GM18517 (cell line): ENCODE results near the gene PPIP5K1.
"Not testable (repeated sequence)": the region's sequence is repeated elsewhere in the genome, so short reads cannot be mapped to it uniquely, and the experiment has no call there.

Experiments
- ATAC-seq: cut with Tn5 transposase; IDR thresholded peaks from one replicate; pipeline ENCODE4 v1.9.1; 2021; ENCODE audit warnings: mild to moderate bottlenecking, moderate library complexity; ENCODE audit not compliant: unreplicated experiment

PPIP5K1 gene

DNA sequence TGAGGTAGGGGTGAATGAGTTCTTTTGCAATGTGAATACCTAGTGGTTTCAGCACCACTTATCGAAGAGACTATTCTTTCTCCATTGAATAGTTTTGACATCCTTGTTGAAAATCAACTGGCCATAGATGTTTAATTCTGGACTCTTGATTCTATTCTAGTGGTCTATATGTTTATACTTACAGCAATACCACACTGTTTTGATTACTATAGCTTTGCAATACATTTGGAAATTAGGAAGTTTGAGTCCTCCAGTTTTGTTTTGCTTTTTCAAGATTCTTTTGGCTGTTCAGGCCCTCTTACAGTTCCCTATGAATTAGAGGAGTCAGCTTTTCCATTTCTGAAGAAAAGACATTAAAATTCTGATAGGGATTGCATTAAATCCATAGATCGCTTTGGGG, 42.5 kb downstream of the PPIP5K1 start:
- no peak for ATAC-seq

DNA sequence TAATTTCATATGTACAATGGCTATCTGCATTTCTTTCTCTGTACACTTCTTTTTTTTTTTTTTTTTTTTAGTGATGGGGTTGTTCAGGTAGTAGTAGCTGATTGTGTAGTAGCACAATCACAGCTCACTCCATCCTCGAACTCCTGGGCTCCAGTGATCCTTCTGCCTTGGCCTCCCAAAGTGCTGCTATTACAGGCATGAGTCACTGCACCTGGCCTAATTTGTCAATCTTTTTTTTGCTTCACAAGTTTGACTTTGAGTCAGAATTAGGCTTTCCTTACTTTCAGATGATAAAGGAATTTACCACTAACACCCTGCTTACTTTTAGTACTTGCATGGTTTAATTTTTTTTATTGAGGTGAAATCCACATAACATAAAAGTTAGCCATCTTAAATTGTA, 44.6 kb downstream of the PPIP5K1 start:
- ATAC-seq = no peak

DNA sequence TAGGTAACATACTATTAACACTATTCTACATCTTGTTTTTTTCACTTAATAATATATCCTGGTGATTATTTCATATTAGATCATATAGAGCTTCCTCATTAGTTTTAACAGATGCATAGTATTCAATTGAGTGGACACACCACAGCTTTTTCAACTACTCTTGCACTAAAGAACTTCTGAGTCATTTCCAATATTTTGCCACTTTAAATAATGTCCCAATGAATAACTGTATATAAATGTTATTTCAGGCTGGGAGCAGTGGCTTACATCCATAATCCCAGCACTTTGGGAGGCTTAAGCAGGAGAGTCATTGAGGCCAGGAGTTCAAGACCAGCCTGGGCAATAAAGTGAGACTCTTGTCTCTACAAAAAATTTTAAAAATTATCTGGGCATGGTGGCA, 45.7 kb downstream of the PPIP5K1 start:
- ATAC-seq = no peak

DNA sequence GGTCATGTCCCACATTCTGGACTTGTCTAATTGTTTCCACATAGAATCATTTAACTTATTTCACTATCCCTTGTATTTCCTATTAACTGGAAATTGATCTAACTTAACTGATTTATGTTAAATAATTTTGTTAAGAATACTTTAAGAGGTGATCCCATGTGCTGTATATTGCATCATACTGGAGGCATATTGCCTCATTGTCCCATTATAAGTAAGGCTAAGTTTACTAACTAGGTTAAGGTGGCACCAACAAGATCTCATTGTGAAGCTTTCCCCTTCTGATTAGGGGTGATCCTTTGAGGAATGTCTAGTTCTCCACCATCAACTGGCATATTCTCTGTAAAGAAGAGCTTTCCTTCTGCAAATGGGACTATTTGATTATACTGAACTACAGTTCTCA, 48.2 kb downstream of the PPIP5K1 start:
- no peak for ATAC-seq

DNA sequence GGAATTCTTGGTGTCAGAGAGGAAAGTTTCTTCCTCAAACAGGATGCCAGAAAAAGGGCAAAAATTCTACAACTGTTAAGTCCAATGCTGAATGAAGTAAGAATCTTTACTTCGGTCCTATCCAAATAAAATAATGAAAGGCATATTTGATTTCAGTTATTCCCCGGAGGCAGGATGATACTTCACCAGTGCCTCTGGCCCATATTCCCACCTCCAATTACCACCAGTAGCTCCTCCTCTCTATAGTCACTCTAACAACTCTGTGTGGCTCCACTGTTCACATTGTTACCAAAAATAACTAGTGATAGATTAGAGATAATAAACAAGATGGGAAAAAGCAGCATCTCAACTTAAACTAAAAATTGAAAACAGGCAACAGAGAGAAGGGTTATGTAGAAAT, 51.9 kb downstream of the PPIP5K1 start:
- ATAC-seq = no peak

DNA sequence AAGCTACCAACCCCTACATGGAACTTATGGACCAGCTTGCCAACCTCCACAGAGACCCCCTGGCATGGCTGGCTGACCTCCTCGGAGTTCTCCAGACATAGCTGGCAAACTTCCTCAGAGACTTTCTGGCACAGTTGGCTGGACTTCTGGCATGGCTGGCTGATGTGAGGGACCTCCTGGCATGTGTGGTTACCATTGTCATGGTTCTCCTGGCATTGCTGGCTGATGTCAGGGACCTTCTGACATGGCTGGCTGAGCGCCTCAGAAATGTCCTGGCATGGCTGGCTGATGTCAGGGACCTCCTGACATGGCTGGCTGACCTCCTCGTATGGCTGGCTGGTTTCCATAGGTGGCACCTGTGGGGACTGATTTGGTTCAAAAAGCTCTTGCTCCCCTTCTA, 55.1 kb downstream of the PPIP5K1 start:
- no peak for ATAC-seq

DNA sequence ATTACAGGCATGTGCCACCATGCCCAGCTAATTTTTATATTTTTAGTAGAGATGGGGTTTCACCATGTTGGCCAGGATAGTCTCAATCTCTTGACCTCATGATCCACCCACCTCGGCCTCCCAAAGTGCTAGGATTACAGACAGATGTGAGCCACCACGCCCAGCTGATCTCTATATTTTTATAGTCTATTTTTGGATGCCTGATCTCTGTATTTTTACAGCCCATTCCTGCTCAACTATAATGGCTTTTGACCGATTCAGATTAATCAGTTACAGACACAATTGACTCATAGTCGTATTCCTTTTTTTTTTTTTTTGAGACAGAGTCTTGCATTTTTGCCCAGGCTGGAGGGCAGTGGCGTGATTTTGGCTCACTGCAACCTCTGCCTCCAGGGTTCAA, 57.2 kb downstream of the PPIP5K1 start:
- not testable (repeated sequence) for ATAC-seq

DNA sequence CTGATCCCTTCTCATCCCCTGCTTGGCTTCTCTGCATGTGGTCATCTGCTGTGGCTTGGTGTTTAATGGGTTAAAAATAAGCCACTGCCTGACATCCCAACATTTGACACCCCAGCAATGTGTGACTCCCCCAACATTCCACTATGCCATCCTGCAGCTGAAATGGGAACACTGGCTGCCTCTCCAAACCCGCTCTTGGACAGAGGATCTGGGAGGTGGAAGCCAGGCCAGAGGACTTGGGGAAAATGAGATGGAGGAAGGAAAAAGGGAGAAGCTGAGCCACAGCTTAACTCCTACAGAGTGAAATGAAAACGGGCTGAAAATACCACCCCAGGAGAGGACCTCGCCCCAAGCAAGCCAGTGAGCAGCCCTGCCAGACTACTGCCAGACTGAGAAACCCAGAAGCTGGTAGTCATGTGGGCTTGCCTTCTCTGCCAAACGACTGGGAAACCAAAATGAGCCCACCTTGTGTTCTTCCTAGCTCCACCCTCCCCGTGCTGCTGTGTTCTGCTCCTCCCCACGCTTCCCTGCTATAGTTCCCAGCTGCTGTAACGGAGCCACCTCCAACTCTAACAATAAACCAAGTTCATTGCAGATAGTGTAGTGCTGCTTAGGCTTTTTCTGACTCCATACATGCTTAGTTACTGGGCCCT, 58.9 kb downstream of the PPIP5K1 start:
- no peak for ATAC-seq

DNA sequence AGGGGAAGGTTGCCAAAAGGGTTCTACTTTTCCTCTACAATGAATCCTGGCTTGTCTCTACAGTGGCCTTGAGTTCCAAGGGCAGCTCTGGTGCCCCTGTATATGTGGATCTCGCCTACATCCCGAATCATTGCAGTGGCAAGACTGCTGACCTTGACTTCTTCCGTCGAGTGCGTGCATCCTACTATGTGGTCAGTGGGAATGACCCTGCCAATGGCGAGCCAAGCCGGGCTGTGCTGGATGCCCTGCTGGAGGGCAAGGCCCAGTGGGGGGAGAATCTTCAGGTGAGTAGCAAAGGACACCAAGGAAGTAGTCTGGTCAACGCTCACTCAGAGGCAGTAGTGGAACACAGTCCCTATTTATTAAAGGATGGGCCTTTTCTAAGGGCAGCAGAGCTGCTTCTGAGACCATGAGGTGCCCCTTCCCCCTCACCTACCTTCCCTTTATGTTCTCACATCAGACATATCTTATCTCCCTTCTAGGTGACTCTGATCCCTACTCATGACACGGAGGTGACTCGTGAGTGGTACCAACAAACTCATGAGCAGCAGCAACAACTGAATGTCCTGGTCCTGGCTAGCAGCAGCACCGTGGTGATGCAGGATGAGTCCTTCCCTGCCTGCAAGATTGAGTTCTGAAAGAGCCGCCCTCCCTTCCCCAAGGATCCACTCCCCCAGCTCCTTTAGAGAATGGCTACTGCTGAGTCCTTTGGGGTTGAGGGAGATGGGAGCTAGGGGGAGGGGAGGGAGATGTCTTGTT, 60.2 kb downstream of the PPIP5K1 start:
- ATAC-seq = no peak

DNA sequence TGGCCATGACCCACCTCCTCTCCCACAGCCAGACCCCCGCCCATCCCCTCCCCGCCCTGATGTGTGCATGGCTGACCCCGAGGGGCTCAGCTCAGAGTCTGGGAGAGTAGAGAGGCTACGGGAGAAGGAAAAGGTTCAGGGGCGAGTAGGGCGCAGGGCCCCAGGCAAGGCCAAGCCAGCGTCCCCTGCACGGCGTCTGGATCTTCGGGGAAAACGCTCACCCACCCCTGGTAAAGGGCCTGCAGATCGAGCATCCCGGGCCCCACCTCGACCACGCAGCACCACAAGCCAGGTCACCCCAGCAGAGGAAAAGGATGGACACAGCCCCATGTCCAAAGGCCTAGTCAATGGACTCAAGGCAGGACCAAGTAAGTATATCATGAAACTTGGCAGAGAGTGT, 60.9 kb downstream of the PPIP5K1 start:
- no peak for ATAC-seq

DNA sequence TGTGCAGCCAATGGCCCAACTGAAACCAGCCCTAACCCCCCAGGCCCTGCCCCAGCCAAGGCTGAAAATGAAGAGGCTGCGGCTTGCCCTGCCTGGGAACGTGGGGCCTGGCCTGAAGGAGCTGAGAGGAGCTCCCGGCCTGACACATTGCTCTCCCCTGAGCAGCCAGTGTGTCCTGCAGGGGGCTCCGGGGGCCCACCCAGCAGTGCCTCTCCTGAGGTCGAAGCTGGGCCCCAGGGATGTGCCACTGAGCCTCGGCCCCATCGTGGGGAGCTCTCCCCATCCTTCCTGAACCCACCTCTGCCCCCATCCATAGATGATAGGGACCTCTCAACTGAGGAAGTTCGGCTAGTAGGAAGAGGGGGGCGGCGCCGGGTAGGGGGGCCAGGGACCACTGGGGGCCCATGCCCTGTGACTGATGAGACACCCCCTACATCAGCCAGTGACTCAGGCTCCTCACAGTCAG, 61.4 kb downstream of the PPIP5K1 start:
- ATAC-seq = no peak

DNA sequence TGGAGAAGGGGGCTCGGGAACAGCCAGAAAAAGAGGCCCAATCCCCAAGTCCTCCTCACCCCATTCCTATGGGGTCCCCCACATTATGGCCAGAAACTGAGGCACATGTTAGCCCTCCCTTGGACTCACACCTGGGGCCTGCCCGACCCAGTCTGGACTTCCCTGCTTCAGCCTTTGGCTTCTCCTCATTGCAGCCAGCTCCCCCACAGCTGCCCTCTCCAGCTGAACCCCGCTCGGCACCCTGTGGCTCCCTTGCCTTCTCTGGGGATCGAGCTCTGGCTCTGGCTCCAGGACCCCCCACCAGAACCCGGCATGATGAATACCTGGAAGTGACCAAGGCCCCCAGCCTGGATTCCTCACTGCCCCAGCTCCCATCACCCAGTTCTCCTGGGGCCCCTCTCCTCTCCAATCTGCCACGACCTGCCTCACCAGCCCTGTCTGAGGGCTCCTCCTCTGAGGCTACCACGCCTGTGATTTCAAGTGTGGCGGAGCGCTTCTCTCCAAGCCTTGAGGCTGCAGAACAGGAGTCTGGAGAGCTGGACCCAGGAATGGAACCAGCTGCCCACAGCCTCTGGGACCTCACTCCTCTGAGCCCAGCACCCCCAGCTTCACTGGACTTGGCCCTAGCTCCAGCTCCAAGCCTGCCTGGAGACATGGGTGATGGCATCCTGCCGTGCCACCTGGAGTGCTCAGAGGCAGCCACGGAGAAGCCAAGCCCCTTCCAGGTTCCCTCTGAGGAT, 62.0 kb downstream of the PPIP5K1 start:
- ATAC-seq = no peak

DNA sequence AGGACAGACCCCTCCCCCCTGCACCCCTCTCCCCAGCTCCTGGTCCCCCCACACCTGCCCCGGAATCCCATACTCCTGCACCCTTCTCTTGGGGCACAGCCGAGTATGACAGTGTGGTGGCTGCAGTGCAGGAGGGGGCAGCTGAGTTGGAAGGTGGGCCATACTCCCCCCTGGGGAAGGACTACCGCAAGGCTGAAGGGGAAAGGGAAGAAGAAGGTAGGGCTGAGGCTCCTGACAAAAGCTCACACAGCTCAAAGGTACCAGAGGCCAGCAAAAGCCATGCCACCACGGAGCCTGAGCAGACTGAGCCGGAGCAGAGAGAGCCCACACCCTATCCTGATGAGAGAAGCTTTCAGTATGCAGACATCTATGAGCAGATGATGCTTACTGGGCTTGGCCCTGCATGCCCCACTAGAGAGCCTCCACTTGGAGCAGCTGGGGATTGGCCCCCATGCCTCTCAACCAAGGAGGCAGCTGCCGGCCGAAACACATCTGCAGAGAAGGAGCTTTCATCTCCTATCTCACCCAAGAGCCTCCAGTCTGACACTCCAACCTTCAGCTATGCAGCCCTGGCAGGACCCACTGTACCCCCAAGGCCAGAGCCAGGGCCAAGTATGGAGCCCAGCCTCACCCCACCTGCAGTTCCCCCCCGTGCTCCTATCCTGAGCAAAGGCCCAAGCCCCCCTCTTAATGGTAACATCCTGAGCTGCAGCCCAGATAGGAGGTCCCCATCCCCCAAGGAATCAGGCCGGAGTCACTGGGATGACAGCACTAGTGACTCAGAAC, 62.8 kb downstream of the PPIP5K1 start:
- ATAC-seq = no peak

DNA sequence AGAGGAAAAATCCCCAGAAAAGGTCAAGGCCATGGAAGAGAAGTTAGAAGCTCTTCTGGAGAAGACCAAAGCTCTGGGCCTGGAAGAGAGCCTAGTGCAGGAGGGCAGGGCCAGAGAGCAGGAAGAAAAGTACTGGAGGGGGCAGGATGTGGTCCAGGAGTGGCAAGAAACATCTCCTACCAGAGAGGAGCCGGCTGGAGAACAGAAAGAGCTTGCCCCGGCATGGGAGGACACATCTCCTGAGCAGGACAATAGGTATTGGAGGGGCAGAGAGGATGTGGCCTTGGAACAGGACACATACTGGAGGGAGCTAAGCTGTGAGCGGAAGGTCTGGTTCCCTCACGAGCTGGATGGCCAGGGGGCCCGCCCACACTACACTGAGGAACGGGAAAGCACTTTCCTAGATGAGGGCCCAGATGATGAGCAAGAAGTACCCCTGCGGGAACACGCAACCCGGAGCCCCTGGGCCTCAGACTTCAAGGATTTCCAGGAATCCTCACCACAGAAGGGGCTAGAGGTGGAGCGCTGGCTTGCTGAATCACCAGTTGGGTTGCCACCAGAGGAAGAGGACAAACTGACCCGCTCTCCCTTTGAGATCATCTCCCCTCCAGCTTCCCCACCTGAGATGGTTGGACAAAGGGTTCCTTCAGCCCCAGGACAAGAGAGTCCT, 63.6 kb downstream of the PPIP5K1 start:
- ATAC-seq = no peak

DNA sequence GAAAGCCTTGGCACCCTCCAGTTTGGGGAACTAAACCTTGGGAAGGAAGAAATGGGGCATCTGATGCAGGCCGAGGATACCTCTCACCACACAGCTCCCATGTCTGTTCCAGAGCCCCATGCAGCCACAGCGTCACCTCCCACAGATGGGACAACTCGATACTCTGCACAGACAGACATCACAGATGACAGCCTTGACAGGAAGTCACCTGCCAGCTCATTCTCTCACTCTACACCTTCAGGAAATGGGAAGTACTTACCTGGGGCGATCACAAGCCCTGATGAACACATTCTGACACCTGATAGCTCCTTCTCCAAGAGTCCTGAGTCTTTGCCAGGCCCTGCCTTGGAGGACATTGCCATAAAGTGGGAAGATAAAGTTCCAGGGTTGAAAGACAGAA, 64.9 kb downstream of the PPIP5K1 start:
- ATAC-seq = no peak

DNA sequence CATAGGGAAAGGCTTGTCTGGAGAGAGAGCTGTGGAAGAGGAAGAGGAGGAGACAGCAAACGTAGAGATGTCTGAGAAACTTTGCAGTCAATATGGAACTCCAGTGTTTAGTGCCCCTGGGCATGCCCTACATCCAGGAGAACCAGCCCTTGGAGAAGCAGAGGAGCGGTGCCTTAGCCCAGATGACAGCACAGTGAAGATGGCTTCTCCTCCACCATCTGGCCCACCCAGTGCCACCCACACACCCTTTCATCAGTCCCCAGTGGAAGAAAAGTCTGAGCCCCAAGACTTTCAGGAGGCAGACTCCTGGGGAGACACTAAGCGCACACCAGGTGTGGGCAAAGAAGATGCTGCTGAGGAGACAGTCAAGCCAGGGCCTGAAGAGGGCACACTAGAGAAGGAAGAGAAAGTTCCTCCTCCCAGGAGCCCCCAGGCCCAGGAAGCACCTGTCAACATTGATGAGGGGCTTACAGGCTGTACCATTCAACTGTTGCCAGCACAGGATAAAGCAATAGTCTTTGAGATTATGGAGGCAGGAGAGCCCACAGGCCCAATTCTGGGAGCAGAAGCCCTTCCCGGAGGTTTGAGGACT, 65.7 kb downstream of the PPIP5K1 start:
- no peak for ATAC-seq

DNA sequence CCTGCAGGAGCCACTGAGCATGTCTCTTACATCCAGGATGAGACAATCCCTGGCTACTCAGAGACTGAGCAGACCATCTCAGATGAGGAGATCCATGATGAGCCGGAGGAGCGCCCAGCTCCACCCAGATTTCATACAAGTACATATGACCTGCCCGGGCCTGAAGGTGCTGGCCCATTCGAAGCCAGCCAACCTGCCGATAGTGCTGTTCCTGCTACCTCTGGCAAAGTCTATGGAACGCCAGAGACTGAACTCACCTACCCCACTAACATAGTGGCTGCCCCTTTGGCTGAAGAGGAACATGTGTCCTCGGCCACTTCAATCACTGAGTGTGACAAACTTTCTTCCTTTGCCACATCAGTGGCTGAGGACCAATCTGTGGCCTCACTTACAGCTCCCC, 66.4 kb downstream of the PPIP5K1 start:
- no peak for ATAC-seq

DNA sequence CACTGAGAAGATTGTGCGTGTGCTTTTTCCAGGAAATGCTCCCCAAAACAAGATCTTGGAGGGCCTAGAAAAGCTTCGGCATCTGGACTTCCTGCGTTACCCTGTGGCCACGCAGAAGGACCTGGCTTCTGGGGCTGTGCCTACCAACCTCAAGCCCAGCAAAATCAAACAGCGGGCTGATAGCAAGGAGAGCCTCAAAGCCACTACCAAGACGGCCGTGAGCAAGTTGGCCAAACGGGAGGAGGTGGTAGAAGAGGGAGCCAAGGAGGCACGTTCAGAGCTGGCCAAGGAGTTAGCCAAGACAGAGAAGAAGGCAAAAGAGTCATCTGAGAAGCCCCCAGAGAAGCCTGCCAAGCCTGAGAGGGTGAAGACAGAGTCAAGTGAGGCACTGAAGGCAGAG, 67.8 kb downstream of the PPIP5K1 start:
- ATAC-seq = no peak

DNA sequence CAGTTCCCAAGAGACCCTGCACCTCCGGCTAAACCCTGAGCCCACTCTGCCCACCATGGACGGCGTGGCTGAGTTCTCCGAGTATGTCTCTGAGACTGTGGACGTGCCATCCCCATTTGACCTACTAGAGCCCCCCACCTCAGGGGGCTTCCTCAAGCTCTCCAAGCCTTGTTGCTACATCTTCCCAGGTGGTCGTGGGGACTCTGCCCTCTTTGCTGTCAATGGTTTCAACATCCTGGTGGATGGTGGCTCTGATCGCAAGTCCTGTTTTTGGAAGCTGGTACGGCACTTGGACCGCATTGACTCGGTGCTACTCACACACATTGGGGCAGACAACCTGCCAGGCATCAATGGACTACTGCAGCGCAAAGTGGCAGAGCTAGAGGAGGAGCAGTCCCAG, 68.6 kb downstream of the PPIP5K1 start:
- no peak for ATAC-seq

DNA sequence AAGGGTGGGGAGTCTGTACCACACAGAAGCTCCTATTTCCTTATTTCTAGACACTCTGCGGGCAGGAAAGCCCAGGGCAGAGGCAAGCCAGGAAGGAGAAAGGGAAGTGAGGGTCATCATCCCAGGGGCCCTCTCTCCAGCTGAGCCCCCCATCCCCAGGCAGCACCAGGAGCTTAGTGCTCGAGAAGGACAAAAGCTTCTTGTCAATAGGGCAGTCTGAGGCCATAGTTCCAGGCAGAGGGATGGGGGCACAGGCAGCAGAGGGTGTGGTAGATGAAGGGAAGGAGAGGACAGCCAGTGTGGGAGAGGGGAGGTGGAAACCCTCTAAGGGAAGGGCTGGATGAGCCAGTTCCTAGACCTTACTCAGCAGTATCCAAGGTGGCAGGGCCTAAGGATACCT, 69.9 kb downstream of the PPIP5K1 start:
- no peak for ATAC-seq
